T follicular helper cell (primary cell): ENCODE measurements around the gene NRF1.
"Not testable (repeated sequence)": the region's sequence is repeated elsewhere in the genome, so short reads cannot be mapped to it uniquely, and the experiment has no call there.

Experiments
- DNase-seq: peaks from one replicate; pipeline ENCODE4 v3.0.0-alpha.2; 2020; ENCODE audit warnings: low read depth

The NRF1 gene

GRCh38 chr7:129782818-129783583 lies 171.5 kb downstream of the NRF1 start:
- DNase-seq = no peak

- no peak for DNase-seq
Observed at GRCh38 chr7:129783584-129783919, 172.0 kb downstream of the NRF1 start.

DNA sequence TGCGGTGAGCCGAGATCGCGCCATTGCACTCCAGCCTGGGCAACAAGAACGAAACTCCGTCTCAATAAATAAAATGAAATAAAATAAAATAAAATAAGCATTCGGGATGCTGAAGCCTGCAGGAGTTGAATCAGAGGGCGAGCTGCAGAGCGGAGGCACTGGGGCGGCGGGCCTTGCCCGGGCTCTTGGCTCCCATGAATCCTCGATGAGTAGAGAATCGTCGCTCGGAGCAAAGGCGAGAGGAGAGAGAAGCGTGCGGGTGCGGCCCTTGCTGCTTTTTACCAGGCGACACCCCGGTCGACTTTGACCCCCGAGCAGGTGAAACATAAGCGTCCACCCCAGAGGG lies 172.9 kb downstream of the NRF1 start:
- DNase-seq = no peak

GRCh38 chr7:129784783-129785684 lies 173.5 kb downstream of the NRF1 start:
- no peak for DNase-seq

- no peak for DNase-seq
Observed at GRCh38 chr7:129785685-129786514, 174.4 kb downstream of the NRF1 start.

- no peak for DNase-seq
Observed at GRCh38 chr7:129786825-129787563, 175.5 kb downstream of the NRF1 start.

GRCh38 chr7:129789000-129789399 lies 177.5 kb downstream of the NRF1 start:
- DNase-seq = no peak

GRCh38 chr7:129789652-129790051 lies 178.1 kb downstream of the NRF1 start:
- no peak for DNase-seq

DNA sequence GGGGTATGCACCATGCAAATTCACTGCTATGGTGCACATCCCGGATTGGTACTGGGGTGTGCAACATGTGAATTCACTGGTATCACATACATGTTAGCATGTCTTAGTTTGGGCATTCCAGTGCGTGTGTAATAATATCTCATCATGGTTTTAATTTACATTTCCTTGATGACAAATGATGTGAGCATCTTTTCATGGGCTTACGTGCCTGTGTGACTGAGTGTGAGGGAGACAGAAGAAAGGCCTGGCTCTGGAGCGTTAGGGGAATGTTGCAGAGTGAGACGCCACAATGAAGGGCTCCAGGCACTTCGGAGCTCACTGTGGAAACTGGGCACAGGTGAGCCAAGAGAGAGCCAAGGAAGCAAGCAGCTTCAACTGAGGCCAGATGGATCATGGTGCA lies 178.6 kb downstream of the NRF1 start:
- DNase-seq = no peak

GRCh38 chr7:129792721-129793120 lies 181.2 kb downstream of the NRF1 start:
- DNase-seq = no peak

DNA sequence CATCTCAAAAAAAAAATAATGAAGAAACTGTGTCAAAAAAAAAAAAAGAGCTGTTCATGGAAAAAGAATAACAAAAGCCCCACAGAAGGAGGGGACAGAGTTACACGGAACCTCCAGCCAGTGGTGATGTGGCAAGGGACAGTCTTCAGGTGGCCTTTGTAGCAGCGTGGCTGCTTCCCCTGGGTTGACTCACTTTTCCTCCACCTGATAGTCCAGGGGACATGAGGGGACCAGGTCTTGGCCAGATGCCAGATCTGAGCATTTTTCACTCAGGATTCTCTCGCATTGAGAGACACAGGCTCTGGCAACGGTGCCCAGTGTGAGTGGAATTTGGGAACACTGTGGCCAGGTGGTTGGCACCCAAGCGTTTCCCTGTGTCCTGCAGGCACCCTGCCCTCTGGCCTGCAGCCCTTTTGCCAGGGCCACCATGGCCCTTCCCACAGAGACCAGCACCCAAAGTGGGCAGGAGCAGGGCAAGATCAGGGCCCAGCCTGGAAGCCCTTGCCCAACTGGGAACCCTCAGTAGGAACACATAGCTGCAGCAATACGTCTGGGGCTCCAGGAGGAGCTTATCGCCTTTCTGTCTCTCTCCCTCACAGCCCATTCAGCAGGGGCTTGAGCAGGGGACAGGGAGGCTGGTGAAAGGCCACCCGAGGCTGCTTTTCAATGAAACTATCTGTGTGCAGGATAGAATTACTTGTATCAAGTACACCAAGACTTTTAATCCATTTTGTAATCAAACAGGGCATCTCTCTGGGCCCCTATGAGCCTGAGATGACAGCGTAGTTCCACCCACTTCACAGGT lies 182.2 kb downstream of the NRF1 start:
- no peak for DNase-seq

- DNase-seq = not testable (repeated sequence)
Observed at GRCh38 chr7:129794461-129794860, 182.9 kb downstream of the NRF1 start.

- DNase-seq = no peak
Observed at GRCh38 chr7:129796186-129796775, 184.8 kb downstream of the NRF1 start.

- no peak for DNase-seq
Observed at GRCh38 chr7:129797214-129797789, 185.8 kb downstream of the NRF1 start.

DNA sequence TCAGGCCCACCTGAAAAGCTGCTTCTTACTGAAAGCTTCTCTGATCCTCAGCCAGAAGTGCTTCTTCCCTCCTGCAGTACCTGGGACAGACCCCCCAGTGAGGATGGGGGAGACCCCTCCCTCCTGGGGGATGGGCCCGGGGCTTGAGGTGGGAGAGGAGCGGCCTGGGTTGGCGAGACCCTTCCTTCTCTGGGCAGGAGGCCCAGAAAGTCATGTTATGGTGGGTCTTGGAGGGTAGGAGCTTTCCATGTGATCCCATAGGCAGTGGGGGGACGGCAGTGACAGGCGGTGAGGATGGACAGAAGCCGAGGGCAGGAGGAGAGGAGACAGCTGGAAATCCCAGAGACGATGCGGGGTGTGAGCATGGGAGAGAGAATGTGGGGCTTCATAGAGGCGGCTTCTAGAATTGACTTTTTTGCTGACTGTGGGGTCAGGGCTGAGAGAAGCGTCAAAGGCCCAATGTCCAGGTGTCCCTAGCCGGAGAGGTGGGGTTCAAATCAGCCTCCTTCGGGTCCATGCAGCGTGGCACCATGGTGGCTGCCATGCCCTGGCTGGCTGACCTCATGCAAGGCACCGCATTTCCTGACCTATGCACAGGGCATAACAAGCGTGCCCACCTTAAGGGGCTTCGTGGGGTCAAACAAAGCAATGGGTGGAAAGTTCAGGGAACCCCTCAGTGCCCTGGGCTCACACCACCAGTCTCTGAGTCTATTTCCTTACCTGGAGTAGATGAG lies 187.3 kb downstream of the NRF1 start:
- DNase-seq = no peak

GRCh38 chr7:129799350-129799955 lies 187.9 kb downstream of the NRF1 start:
- DNase-seq = no peak

DNA sequence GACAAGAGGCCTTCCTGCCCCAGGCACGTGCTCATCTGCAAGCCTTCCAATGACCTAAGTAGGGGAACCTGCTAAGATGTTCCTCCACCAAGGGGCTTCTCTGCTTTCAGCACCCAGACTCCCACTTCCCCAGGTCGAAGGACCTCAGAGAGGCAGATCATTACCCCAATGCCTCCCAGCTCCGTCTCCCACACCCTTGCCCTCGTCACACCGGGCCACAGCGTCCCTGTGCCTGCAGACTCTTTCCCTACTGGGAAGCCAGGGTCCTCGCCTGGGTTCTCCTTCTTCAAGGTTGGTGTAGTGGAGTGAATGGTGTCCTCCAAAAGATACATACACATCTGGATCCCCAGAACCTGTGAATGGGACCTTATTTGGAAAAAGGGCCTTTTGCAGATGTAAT lies 189.4 kb downstream of the NRF1 start:
- no peak for DNase-seq

GRCh38 chr7:129801882-129802281 lies 190.4 kb downstream of the NRF1 start:
- DNase-seq = no peak

GRCh38 chr7:129803546-129804081 lies 192.1 kb downstream of the NRF1 start:
- DNase-seq = no peak
